NCI-H748 (cell line): ENCODE results near the gene ESR1.
"Not testable (repeated sequence)": the region's sequence is repeated elsewhere in the genome, so short reads cannot be mapped to it uniquely, and the experiment has no call there.

Experiments
- DNase-seq: peaks from one replicate; lab custom pipeline; 2025; ENCODE audit not compliant: unreplicated experiment; lab: John Stamatoyannopoulos, UW

ESR1 gene

DNA sequence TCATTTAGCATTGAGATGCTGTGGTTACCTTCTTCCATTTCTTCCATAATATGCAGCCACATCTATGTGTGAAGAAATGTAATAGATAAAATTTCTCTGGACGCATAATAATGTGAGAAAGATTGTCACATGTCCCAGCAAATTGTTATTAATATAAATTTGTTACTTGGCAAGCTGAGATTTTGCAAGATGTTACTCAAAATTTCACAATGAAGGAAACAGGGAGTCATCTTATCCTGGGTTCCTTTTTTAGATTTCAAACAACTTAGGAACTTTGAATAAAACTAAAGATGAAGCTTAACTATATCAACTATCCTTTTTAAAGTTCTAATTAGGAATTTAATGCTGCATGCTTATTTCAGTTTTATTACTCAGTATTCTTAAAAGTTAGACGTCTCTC is 3.6 kb downstream of the ESR1 start:
- no peak for DNase-seq

GRCh38 chr6:151813858-151814257 is 6.4 kb downstream of the ESR1 start:
- no peak for DNase-seq

GRCh38 chr6:151814614-151815013 is 7.1 kb downstream of the ESR1 start:
- DNase-seq = no peak

DNA sequence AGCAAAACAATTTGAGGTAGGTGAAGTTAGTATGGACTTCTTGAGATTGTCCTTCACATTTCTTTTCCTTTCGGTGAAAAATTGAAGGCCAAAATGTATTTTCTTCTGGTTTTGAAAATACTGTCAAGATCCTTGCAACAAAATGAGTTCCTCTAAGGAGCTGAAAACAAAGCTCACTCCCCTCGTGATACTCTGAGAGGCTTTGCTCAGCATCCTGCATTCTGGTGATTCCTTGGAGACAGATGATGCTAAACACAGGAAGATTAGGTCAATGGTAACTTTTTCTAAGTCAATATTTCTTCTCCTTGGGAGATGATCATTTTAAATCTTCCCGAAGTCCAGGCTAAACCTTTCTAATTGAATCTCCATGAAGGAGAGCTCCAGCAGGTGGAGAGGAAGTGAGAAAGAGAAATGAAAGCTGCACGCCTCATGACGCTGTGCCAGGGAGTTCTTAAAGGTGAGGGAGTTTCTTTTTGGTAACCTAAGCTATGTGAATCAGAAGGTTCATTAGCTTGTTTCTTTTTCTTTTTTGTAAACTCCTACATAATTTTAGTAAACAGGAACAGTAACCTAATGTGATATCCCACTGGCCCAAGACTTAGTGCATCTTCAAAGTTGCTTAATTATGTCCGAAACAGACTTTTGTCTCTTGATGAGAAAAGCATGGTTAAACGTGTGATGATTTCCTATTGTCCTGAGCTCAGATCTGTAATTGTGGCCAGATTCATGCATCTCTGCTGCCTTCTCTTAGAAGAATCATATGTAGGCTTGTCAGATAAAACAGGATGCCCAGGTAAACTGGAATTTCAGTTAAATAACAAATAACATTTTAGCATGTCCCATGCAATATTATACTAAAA is 15.0 kb downstream of the ESR1 start:
- DNase-seq = no peak

GRCh38 chr6:151826517-151827142 is 19.1 kb downstream of the ESR1 start:
- DNase-seq = no peak

DNA sequence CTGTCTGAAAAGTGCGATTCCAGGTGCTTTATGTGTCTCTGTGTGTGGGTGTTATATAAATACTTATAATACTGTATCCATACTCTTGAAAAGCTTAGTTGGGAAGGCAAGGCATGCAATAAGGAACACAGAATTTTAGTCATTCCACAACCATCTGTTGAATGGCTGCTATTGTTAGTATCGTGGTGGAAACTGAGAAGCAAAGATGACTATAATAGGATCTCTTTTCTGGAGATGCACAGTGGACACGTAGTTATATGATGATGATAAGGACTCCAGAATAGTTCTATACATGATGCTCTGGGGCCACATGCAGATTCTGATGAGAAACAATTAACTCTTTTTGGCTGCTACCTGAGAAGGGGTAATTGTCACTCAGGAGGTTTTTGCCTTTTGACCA is 25.2 kb downstream of the ESR1 start:
- DNase-seq = no peak

- DNase-seq = no peak
These were observed 27.9 kb downstream of the ESR1 start for GRCh38 chr6:151835396-151835795.

DNA sequence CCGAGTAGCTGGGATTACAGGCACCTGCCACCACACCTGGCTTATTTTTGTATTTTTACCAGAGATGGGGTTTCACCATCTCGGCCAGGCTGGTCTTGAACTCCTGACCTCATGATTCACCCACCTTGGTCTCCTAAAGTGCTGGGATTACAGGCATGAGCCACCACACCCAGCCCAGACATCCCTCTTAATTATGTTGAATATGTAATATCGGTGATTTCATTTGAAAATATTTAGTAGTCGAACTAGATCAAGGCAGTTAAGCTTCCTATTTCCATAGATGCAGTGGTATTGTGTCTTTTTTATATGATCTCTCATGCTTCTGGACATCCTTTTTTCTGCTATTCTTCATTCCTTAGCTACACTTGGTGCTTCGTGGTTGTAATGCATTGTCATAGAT is 29.7 kb downstream of the ESR1 start:
- no peak for DNase-seq

DNA sequence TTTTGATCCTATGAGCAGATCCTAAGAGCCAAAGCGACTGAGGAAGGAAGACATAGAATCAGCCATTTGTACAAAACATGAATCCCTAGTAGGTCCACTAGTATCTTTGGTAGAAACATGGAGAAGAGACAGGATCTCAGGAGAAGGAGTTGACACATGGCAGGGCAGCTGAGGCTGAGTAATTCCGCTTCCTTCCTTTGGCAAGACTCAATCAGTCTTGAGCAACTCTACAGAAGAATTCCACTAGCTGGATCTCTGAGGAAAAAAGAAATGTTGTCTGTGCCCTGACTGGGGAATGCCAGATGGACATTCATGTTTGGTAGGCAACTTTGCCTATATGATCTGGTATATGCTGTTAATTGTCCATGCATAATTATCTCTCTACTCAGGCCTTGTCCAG is 35.3 kb downstream of the ESR1 start:
- no peak for DNase-seq

DNA sequence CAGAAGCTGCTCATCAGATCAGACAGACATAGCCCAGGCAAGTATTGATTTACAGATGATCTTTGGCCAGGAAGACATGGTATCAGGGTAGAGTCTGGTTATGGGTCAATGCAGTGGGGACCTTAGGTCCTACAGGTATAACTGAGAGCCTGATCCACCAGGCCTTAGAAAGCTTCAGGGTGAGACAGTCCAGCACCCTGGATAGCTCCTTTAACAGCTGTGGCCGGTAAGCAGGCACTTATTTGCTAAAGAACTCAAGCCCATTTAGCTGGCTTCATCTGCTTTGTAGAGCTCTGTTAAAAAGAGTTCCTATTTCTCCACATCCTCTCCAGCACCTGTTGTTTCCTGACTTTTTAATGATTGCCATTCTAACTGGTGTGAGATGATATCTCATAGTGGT is 39.6 kb downstream of the ESR1 start:
- DNase-seq = no peak

- DNase-seq = no peak
These were observed 43.1 kb downstream of the ESR1 start for GRCh38 chr6:151850479-151851003.

GRCh38 chr6:151858294-151858693 is 50.8 kb downstream of the ESR1 start:
- no peak for DNase-seq

GRCh38 chr6:151862461-151862860 is 55.0 kb downstream of the ESR1 start:
- DNase-seq = no peak

- DNase-seq = not testable (repeated sequence)
These were observed 59.9 kb downstream of the ESR1 start for GRCh38 chr6:151867361-151867869.

- DNase-seq = no peak
These were observed 61.9 kb downstream of the ESR1 start for GRCh38 chr6:151869345-151869744.

- DNase-seq = no peak
These were observed 62.3 kb downstream of the ESR1 start for GRCh38 chr6:151869787-151870186.

DNA sequence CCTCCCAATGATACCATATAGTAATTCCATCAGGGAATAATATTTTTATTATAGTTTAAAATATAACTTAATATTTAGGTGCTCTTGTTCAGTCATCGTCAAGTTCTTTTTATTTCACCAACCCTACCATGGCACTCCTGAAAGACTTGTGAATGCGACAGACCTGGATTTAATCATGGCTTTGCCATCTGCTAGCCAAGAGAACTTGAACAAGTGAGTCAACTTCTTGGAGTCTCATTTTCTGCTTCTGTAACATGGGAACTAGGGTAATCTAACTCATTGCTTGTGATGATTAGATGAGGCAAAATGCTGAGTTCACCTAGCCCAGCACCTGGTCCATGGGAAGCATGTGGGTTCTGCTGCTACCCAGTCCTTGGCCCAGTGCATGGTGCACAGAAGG is 62.9 kb downstream of the ESR1 start:
- no peak for DNase-seq

- no peak for DNase-seq
These were observed 68.0 kb downstream of the ESR1 start for GRCh38 chr6:151875524-151875923.

DNA sequence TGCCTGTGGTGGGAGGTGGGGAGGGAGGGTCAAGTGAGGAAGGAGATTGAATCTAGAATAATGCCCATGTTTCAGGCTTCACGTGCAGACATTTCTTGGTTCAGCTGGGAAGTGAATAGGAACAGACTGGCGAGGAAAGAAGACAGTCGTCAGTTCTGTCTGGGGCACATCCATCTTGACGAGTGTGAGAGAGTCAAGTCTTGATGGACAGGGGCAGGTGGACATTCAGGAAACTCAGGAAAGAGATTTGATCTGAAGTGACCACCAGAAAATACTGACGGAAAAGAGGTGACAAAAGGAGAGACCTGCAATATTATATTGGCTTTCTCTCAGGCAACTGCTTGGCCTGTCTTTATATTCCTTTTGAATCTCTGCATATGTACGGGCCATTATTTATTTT is 68.6 kb downstream of the ESR1 start:
- no peak for DNase-seq

DNA sequence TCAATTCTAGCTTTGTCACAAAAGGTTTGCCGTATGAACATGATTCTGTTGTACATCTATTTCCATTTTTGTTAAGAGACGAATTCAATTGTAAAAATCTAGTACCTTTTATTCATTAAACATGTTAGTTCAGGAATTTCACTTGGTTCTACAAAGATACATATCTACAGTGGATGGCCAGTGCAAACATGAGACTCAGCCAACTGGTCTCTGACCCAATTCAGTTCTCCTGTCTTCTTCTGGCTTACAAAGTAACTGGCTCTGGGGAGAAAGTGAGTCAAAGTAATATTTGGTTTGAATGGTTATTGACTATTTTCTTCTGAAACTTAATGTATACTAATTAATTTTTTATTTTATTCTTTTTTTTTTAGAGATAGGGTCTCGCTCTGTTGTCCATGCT is 70.0 kb downstream of the ESR1 start:
- DNase-seq = no peak

GRCh38 chr6:151881231-151881630 is 73.7 kb downstream of the ESR1 start:
- no peak for DNase-seq

DNA sequence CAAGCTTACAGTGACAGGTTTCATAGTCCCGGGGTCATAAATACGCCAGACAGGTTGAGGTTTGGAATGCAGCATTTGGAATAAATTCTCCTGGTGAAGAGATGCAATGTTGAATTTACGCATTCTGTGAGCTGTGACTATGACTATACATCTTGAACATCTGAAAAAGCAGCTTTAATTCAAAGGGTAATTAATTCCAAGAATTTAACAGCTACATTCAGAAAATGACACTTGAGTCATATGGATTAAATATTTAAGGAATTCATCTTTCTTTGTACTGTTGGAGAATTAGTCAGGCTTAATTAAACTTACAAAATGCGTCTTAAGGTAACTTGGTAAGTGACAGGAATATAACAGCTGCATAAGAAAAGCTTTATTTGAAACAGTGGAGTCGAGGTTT is 74.7 kb downstream of the ESR1 start:
- no peak for DNase-seq
